ENCODE data around the gene GAPVD1.
A peak's percentile ranks its signal among the peaks of the same experiment; 100 is the strongest.

GAPVD1 gene

GRCh38 chr9:125360601-125361000 lies 99.0 kb downstream of the GAPVD1 start:
- H3K4me3 ChIP-seq: no peak overlapping the region

GRCh38 chr9:125361837-125362531 lies 100.4 kb downstream of the GAPVD1 start:
- no peak overlapping the region for H3K4me3 ChIP-seq
- H3K27ac ChIP-seq: no peak overlapping the region

More at GRCh38 chr9:125360601-125361000, 99.0 kb downstream of the GAPVD1 start:
- H3K27ac ChIP-seq: no peak overlapping the region

GRCh38 chr9:125366676-125367075 lies 105.0 kb downstream of the GAPVD1 start:
- Histone ChIP-seq H3K27ac (no peak overlapping the region), H3K4me3 (no peak overlapping the region)

- no peak overlapping the region for H3K4me3 ChIP-seq
- no peak overlapping the region for H3K27ac ChIP-seq
These were observed 109.2 kb downstream of the GAPVD1 start for GRCh38 chr9:125370786-125371185.

- no peak overlapping the region for H3K4me3 ChIP-seq
- H3K27ac ChIP-seq: no peak overlapping the region
These were observed 111.0 kb downstream of the GAPVD1 start for GRCh38 chr9:125372441-125373226.

- H3K4me3 ChIP-seq: peak overlapping the region in 3 of 7 experiments; percentile 0 to 13 (median 9)
- H3K27ac ChIP-seq: no peak overlapping the region
These were observed 113.0 kb downstream of the GAPVD1 start for GRCh38 chr9:125374443-125375309.

- Histone ChIP-seq H3K4me3 (no peak overlapping the region), H3K27ac (no peak overlapping the region)
These were observed 114.2 kb downstream of the GAPVD1 start for GRCh38 chr9:125375820-125376219.

- Histone ChIP-seq H3K27ac (no peak overlapping the region), H3K4me3 (no peak overlapping the region)
These were observed 114.9 kb downstream of the GAPVD1 start for GRCh38 chr9:125376261-125377226.

- Histone ChIP-seq H3K27ac (no peak overlapping the region), H3K4me3 (no peak overlapping the region)
These were observed 116.1 kb downstream of the GAPVD1 start for GRCh38 chr9:125377584-125378250.

- Histone ChIP-seq H3K27ac (no peak overlapping the region), H3K4me3 (no peak overlapping the region)
These were observed 117.2 kb downstream of the GAPVD1 start for GRCh38 chr9:125378778-125379177.

GRCh38 chr9:125379208-125379607 lies 117.6 kb downstream of the GAPVD1 start:
- no peak overlapping the region for H3K4me3 ChIP-seq
- H3K27ac ChIP-seq: no peak overlapping the region

- Histone ChIP-seq H3K4me3 (no peak overlapping the region), H3K27ac (no peak overlapping the region)
These were observed 118.8 kb downstream of the GAPVD1 start for GRCh38 chr9:125380406-125380805.

- Histone ChIP-seq H3K4me3 (no peak overlapping the region), H3K27ac (no peak overlapping the region)
These were observed 126.4 kb downstream of the GAPVD1 start for GRCh38 chr9:125387861-125388524.

- H3K4me3 ChIP-seq: no peak overlapping the region
- no peak overlapping the region for H3K27ac ChIP-seq
These were observed 127.4 kb downstream of the GAPVD1 start for GRCh38 chr9:125388978-125389377.

GRCh38 chr9:125391704-125392103 lies 130.1 kb downstream of the GAPVD1 start:
- Histone ChIP-seq H3K27ac (no peak overlapping the region), H3K4me3 (no peak overlapping the region)

GRCh38 chr9:125393426-125393825 lies 131.8 kb downstream of the GAPVD1 start:
- Histone ChIP-seq H3K27ac (no peak overlapping the region), H3K4me3 (no peak overlapping the region)

GRCh38 chr9:125396799-125397198 lies 135.2 kb downstream of the GAPVD1 start:
- H3K27ac ChIP-seq: no peak overlapping the region

GRCh38 chr9:125397736-125398135 lies 136.1 kb downstream of the GAPVD1 start:
- Histone ChIP-seq H3K4me3 (no peak overlapping the region), H3K27ac (no peak overlapping the region)

More at GRCh38 chr9:125396799-125397198, 135.2 kb downstream of the GAPVD1 start:
- no peak overlapping the region for H3K4me3 ChIP-seq

Data from skin epidermis (tissue), 12 donors.